Renal cortical epithelial cell (primary cell): ENCODE measurements around the gene VPS13D. TPM values are rescaled to one million over a fixed set of nuclear protein-coding genes. Genes with fewer than 3 reads are reported as not detected.
"Not testable (repeated sequence)": the region's sequence is repeated elsewhere in the genome, so short reads cannot be mapped to it uniquely, and the experiment has no call there.

Source experiments
- DNase-seq: peaks from one replicate; pipeline ENCODE4 v3.0.0-alpha.2; 2011; ENCODE audit warnings: low read depth
- total RNA-seq: library from RNA; depleted of rRNA; stranded (reverse); fragments of >200 nt; gene quantifications from 2 replicates; pipeline ENCODE4 v1.2.3, GENCODE V29; 2014

Gene VPS13D
- total RNA-seq, 1 donor from 2014 or later, result 74.1 TPM

- no peak for DNase-seq
Measured at GRCh38 chr1:12369258-12369657, 139.4 kb downstream of the VPS13D start.

- no peak for DNase-seq
Measured at GRCh38 chr1:12370333-12370975, 140.6 kb downstream of the VPS13D start.

GRCh38 chr1:12371053-12371452, 141.2 kb downstream of the VPS13D start:
- no peak for DNase-seq

- no peak for DNase-seq
Measured at GRCh38 chr1:12372180-12372579, 142.3 kb downstream of the VPS13D start.

GRCh38 chr1:12372761-12373160, 142.9 kb downstream of the VPS13D start:
- DNase-seq, result no peak

GRCh38 chr1:12375133-12375829, 145.5 kb downstream of the VPS13D start:
- DNase-seq, result no peak

- no peak for DNase-seq
Measured at GRCh38 chr1:12376236-12377045, 146.6 kb downstream of the VPS13D start.

GRCh38 chr1:12380326-12381249, 150.8 kb downstream of the VPS13D start:
- no peak for DNase-seq

- no peak for DNase-seq
Measured at GRCh38 chr1:12383001-12383400, 153.2 kb downstream of the VPS13D start.

- DNase-seq, result peak; percentile 22
Measured at GRCh38 chr1:12383786-12384185, 154.0 kb downstream of the VPS13D start.

- no peak for DNase-seq
Measured at GRCh38 chr1:12384836-12385456, 155.1 kb downstream of the VPS13D start.

GRCh38 chr1:12386130-12386529, 156.3 kb downstream of the VPS13D start:
- peak; percentile 99 for DNase-seq

GRCh38 chr1:12387641-12388040, 157.8 kb downstream of the VPS13D start:
- peak; percentile 40 for DNase-seq

- DNase-seq, result not testable (repeated sequence)
Measured at GRCh38 chr1:12390296-12390695, 160.5 kb downstream of the VPS13D start.

- DNase-seq, result no peak
Measured at GRCh38 chr1:12397462-12398450, 167.9 kb downstream of the VPS13D start.

- DNase-seq, result no peak
Measured at GRCh38 chr1:12398479-12398878, 168.6 kb downstream of the VPS13D start.

- no peak for DNase-seq
Measured at GRCh38 chr1:12400027-12400693, 170.3 kb downstream of the VPS13D start.

GRCh38 chr1:12402159-12402673, 172.4 kb downstream of the VPS13D start:
- no peak for DNase-seq

- no peak for DNase-seq
Measured at GRCh38 chr1:12402842-12403241, 173.0 kb downstream of the VPS13D start.
